CD1c-positive myeloid dendritic cell (primary cell): ENCODE measurements around the gene ARPC5.
"Not testable (repeated sequence)": the region's sequence is repeated elsewhere in the genome, so short reads cannot be mapped to it uniquely, and the experiment has no call there.

ENCODE experiments used
- DNase-seq: peaks from one replicate; pipeline ENCODE4 v3.0.0-alpha.2; 2016; ENCODE audit errors: extremely low spot score

The ARPC5 gene

GRCh38 chr1:183635606-183636333 lies at the start of gene ARPC5:
ARPC5 (minus strand) TSS chr1:183635783; CDS start chr1:183635659, 124 bp downstream.
- DNase-seq, result peak; percentile 100

GRCh38 chr1:183685112-183685713 lies 49.6 kb upstream of the ARPC5 start:
- peak; percentile 69 for DNase-seq

GRCh38 chr1:183679363-183679762 lies 43.8 kb upstream of the ARPC5 start:
- not testable (repeated sequence) for DNase-seq

- DNase-seq, result no peak
These were observed 43.2 kb upstream of the ARPC5 start for GRCh38 chr1:183678819-183679218.

GRCh38 chr1:183676586-183677189 lies 41.1 kb upstream of the ARPC5 start:
- no peak for DNase-seq

GRCh38 chr1:183675883-183676585 lies 40.5 kb upstream of the ARPC5 start:
- DNase-seq, result no peak

- no peak for DNase-seq
These were observed 39.8 kb upstream of the ARPC5 start for GRCh38 chr1:183675381-183675780.

- no peak for DNase-seq
These were observed 39.3 kb upstream of the ARPC5 start for GRCh38 chr1:183674886-183675285.

GRCh38 chr1:183674339-183674738 lies 38.8 kb upstream of the ARPC5 start:
- no peak for DNase-seq

GRCh38 chr1:183673605-183674323 lies 38.2 kb upstream of the ARPC5 start:
- DNase-seq, result no peak

GRCh38 chr1:183670169-183670568 lies 34.6 kb upstream of the ARPC5 start:
- DNase-seq, result no peak

GRCh38 chr1:183656355-183656754 lies 20.8 kb upstream of the ARPC5 start:
- no peak for DNase-seq

- peak; percentile 80 for DNase-seq
These were observed 20.0 kb upstream of the ARPC5 start for GRCh38 chr1:183655562-183656075.

- DNase-seq, result peak; percentile 19
These were observed 19.1 kb upstream of the ARPC5 start for GRCh38 chr1:183654706-183655105.

GRCh38 chr1:183653876-183654451 lies 18.4 kb upstream of the ARPC5 start:
- no peak for DNase-seq

GRCh38 chr1:183653462-183653794 lies 17.8 kb upstream of the ARPC5 start:
- no peak for DNase-seq

GRCh38 chr1:183652547-183653461 lies 17.2 kb upstream of the ARPC5 start, which contains the start of gene APOBEC4:
APOBEC4 (minus strand) TSS chr1:183653316; CDS start chr1:183648781, 4,535 bp downstream.
- DNase-seq, result no peak

GRCh38 chr1:183652107-183652506 lies 16.5 kb upstream of the ARPC5 start:
- no peak for DNase-seq

GRCh38 chr1:183651612-183652011 lies 16.0 kb upstream of the ARPC5 start:
- no peak for DNase-seq

GRCh38 chr1:183648042-183648441 lies 12.5 kb upstream of the ARPC5 start:
- no peak for DNase-seq
